ENCODE measurements around the gene SH3BP5L. TPM values are rescaled to one million over a fixed set of nuclear protein-coding genes. Genes with fewer than 3 reads are reported as not detected.
A peak's percentile ranks its signal among the peaks of the same experiment; 100 is the strongest.

SH3BP5L gene
- total and polyA plus RNA-seq, 2 donors (not counting 1 experiment from before 2014, with no cell fraction given) = 19.2 to 36.5 TPM

DNA sequence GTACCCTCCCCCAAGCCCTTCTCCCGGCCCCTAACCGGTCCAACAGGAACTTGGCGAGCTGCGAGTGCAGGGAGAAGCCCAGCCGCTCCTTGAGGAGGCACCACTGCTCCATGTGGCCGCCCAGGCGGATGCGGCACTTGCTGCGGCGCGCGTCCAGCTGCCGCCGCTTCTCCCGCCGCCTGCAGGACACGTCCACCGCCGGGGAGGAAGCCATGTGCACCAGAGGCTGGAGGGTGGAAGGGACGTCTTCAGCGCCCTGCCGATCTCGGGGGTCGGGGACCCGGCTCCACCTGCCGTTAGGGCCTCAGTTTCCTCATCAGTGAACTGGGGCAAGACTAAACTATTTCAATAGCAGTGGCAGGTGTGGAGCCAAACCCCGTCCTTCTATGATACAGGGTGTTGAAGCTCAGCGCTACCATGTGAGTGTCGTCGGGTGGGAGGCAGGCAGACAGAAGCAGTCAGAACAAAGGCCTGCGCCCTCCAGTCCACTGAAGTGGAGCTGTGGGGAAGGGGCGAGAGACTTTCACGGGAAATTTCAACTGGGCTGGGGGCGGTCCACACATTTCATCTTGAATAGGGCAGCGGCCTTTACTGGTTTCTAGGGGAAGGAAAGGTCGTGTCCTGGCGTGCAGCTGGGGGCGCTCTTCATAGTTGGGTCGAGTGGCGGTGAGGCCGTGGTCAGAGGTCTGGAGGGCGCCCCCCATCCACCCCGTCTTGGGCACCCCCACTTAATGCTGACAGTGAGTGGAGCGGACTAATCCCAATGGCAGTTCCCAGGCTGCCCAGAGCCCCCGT lies 32.6 kb upstream of the SH3BP5L start:
- TF ChIP-seq, protein P1, sequence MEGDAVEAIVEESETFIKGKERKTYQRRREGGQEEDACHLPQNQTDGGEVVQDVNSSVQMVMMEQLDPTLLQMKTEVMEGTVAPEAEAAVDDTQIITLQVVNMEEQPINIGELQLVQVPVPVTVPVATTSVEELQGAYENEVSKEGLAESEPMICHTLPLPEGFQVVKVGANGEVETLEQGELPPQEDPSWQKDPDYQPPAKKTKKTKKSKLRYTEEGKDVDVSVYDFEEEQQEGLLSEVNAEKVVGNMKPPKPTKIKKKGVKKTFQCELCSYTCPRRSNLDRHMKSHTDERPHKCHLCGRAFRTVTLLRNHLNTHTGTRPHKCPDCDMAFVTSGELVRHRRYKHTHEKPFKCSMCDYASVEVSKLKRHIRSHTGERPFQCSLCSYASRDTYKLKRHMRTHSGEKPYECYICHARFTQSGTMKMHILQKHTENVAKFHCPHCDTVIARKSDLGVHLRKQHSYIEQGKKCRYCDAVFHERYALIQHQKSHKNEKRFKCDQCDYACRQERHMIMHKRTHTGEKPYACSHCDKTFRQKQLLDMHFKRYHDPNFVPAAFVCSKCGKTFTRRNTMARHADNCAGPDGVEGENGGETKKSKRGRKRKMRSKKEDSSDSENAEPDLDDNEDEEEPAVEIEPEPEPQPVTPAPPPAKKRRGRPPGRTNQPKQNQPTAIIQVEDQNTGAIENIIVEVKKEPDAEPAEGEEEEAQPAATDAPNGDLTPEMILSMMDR (IDR thresholded peaks at IDR 0.05) = peak; percentile 66
- no peak for TF ChIP-seq EZH2 (IDR thresholded peaks at IDR 0.05; ENCODE audit: borderline replicate concordance, insufficient read depth, low read depth, low read length, poor library complexity, severe bottlenecking)
- Mint-ChIP-seq H3K27ac (peak overlapping the region; percentile 98), H3K27me3 (no peaks in the 10 kb centered on the region), H3K9me3 (ENCODE audit: insufficient read depth) (no peaks in the 10 kb centered on the region), H3K4me3 (peak overlapping the region; percentile 95), H3K4me1 (peaks cover 58% of the 10 kb centered on the region)
- Histone ChIP-seq H3K79me2 (ENCODE audit: control insufficient read depth, insufficient read depth, low read length) (peaks cover 14% of the 10 kb centered on the region), H3K4me1 (ENCODE audit: control insufficient read depth in 2 of 2, insufficient read depth in 2 of 2, low read length in 2 of 2) (peaks cover 20 to 41% of the 10 kb centered on the region in 2 donors), H4K20me1 (ENCODE audit: control insufficient read depth, insufficient read depth, low read length, poor library complexity, severe bottlenecking) (no peaks in the 10 kb centered on the region), H3K27me3 (replicated peaks in 1 of 4; ENCODE audit: control extremely low read depth in 1 of 4, control insufficient read depth in 3 of 4, insufficient read depth in 4 of 4, low read length in 3 of 4) (no peaks in the 10 kb centered on the region), H3K9ac (ENCODE audit: low read length) (peak overlapping the region; percentile 81), H3K4me3 (ENCODE audit: control extremely low read depth in 1 of 5, extremely low read depth in 1 of 5, insufficient read depth in 1 of 5, low read depth in 2 of 5, low read length in 4 of 5) (peak overlapping the region; percentile 51 to 85 (median 71)), H3K36me3 (replicated peaks in 1 of 2; ENCODE audit: control extremely low read depth in 1 of 2, control insufficient read depth in 1 of 2, extremely low read depth in 1 of 2, insufficient read depth in 2 of 2, low read length in 1 of 2) (peaks cover 0 to 6% of the 10 kb centered on the region in 2 experiments), H3K9me3 (ENCODE audit: control extremely low read depth in 1 of 3, control insufficient read depth in 2 of 3, insufficient read depth in 1 of 3, low read length in 2 of 3) (no peaks in the 10 kb centered on the region), H3K4me2 (replicated peaks; ENCODE audit: low read depth, low read length, poor library complexity, severe bottlenecking) (peak overlapping the region; percentile 88), H3K27ac (ENCODE audit: low read length in 2 of 2) (peak overlapping the region; percentile 76 to 91), H2AFZ (ENCODE audit: insufficient read depth, low read depth, low read length, poor library complexity, severe bottlenecking) (peak overlapping the region; percentile 74)
- ChIA-PET POLR2A (interaction anchor here (0.6 to 2.8 kb wide), 10 partner anchors 15 to 493 kb away, joined by 4 to 88 read pairs (median 9); partner anchors contain the start of genes PGBD2, SH3BP5L and ZNF672), CTCF (interaction anchor here (0.7 to 5.1 kb wide), 14 partner anchors 11 to 236 kb away, joined by 3 to 64 read pairs (median 4); partner anchors contain the start of genes PGBD2, SH3BP5L and ZNF672)
- DNase-seq = no peak
- peak; percentile 53 for ATAC-seq (ENCODE audit: low read depth)
- intact Hi-C loops (cut with micrococcal nuclease) = loop anchor here (1.0 kb wide), 1 partner anchor 19 kb away; no protein-coding TSS in a partner anchor
- 1% methylated on average over 37 of the region's 45 CpGs for WGBS (ENCODE audit: insufficient coverage)

All from B cell (primary cell).